Measurements from ENCODE around the gene MS4A10. TPM values are rescaled to one million over a fixed set of nuclear protein-coding genes. Genes with fewer than 3 reads are reported as not detected.

MS4A10 gene
- total RNA-seq, 1 experiment from 2014 or later, result not detected

GRCh38 chr11:60842668-60843600 lies 57.8 kb downstream of the MS4A10 start (continued):
- no peak for TF ChIP-seq CDX4 (CRISPR knock-in tag; IDR thresholded peaks at IDR 0.05; ENCODE audit: borderline replicate concordance)
- TF ChIP-seq MLX (CRISPR knock-in tag; IDR thresholded peaks at IDR 0.05), result no peak
- TF ChIP-seq SMAD3 (CRISPR knock-in tag; IDR thresholded peaks at IDR 0.05; ENCODE audit: borderline replicate concordance), result no peak
- no peak for TF ChIP-seq ZMAT4 (CRISPR knock-in tag; IDR thresholded peaks at IDR 0.05)
- no peak for TF ChIP-seq ZNF263 (CRISPR knock-in tag; IDR thresholded peaks at IDR 0.05; ENCODE audit: low read depth)
- TF ChIP-seq EMX1 (CRISPR knock-in tag; IDR thresholded peaks at IDR 0.05), result no peak
- TF ChIP-seq USF1 (CRISPR knock-in tag; IDR thresholded peaks at IDR 0.05), result no peak
- TF ChIP-seq TEAD1 (CRISPR knock-in tag; IDR thresholded peaks at IDR 0.05), result no peak

- Mint-ChIP-seq H3K36me3 (peaks cover 5% of the 10 kb centered on the region), H3K4me1 (peaks cover 33% of the 10 kb centered on the region), H3K9me3 (no peaks in the 10 kb centered on the region), H3K4me3 (peak overlapping the region; percentile 89), H3K27ac (peak overlapping the region; percentile 75), H3K27me3 (ENCODE audit: low read depth) (no peaks in the 10 kb centered on the region)
- ATAC-seq (no peak), DNase-seq (ENCODE audit: low spot score) (no peak)
- TF ChIP-seq ZBTB43 (CRISPR knock-in tag; IDR thresholded peaks at IDR 0.05), result no peak
- no peak for TF ChIP-seq ZNF263 (CRISPR knock-in tag; IDR thresholded peaks at IDR 0.05; ENCODE audit: low read depth)
- no peak for TF ChIP-seq ELF4 (CRISPR knock-in tag; IDR thresholded peaks at IDR 0.05; ENCODE audit: low read depth)
- TF ChIP-seq PRRX2 (CRISPR knock-in tag; IDR thresholded peaks at IDR 0.05), result no peak
- TF ChIP-seq GRHL2 (CRISPR knock-in tag; IDR thresholded peaks at IDR 0.05; ENCODE audit: insufficient replicate concordance, severe bottlenecking), result no peak
- TF ChIP-seq SOX15 (CRISPR knock-in tag; IDR thresholded peaks at IDR 0.05), result no peak
- TF ChIP-seq SP1 (CRISPR knock-in tag; conservative IDR thresholded peaks at IDR 0.05), result no peak
- TF ChIP-seq ZMAT4 (CRISPR knock-in tag; IDR thresholded peaks at IDR 0.05), result no peak
- no peak for TF ChIP-seq MLX (CRISPR knock-in tag; IDR thresholded peaks at IDR 0.05)
- CTCF ChIA-PET, result interaction anchor here (1.0 to 3.5 kb wide), 3 partner anchors 13 to 55 kb away, joined by 4 to 17 read pairs (median 7); no protein-coding TSS in a partner anchor
- POLR2A ChIA-PET, result interaction anchor here (1.0 kb wide), 1 partner anchor 43 kb away, joined by 3 read pairs; no protein-coding TSS in a partner anchor
These were observed 59.1 kb downstream of the MS4A10 start for GRCh38 chr11:60844045-60844869.

- DNase-seq (ENCODE audit: low spot score) (no peak), ATAC-seq (no peak)
- H3K4me3 Mint-ChIP-seq, result peak overlapping the region; percentile 89
- H3K9me3 Mint-ChIP-seq, result no peaks in the 10 kb centered on the region
- H3K27ac Mint-ChIP-seq, result peak overlapping the region; percentile 57
- H3K27me3 Mint-ChIP-seq (ENCODE audit: low read depth), result no peaks in the 10 kb centered on the region
- peaks cover 6% of the 10 kb centered on the region for H3K36me3 Mint-ChIP-seq
- ChIA-PET CTCF (interaction anchor here (0.8 to 3.5 kb wide), 2 partner anchors 13 to 43 kb away, joined by 3 to 17 read pairs; no protein-coding TSS in a partner anchor), POLR2A (no interaction called here)
- peaks cover 33% of the 10 kb centered on the region for H3K4me1 Mint-ChIP-seq
- TF ChIP-seq ZNF232 (CRISPR knock-in tag; IDR thresholded peaks at IDR 0.05) (no peak), EMX1 (CRISPR knock-in tag; IDR thresholded peaks at IDR 0.05) (no peak), ZNF138 (CRISPR knock-in tag; conservative IDR thresholded peaks at IDR 0.05) (no peak), PRRX2 (CRISPR knock-in tag; IDR thresholded peaks at IDR 0.05) (no peak), CDX4 (CRISPR knock-in tag; IDR thresholded peaks at IDR 0.05; ENCODE audit: borderline replicate concordance) (no peak), PRDM15 (CRISPR knock-in tag; IDR thresholded peaks at IDR 0.05) (no peak)
These were observed 59.7 kb downstream of the MS4A10 start for GRCh38 chr11:60844870-60845221.

Data from WTC11 (cell line).